Measurements from ENCODE around the gene TRIM40.

TRIM40 gene

GRCh38 chr6:30127238-30128093 is 8.5 kb upstream of the TRIM40 start:
- H3K4me3 ChIP-seq (ENCODE audit: low read length) = no peak overlapping the region
- H2AFZ ChIP-seq (ENCODE audit: low read length) = no peak overlapping the region
- H3K4me2 ChIP-seq (ENCODE audit: low read depth, low read length) = no peak overlapping the region
- H4K20me1 ChIP-seq (ENCODE audit: insufficient read depth, low read length) = no peaks in the 10 kb centered on the region
- H3K4me1 ChIP-seq (ENCODE audit: low read length) = peaks cover 13% of the 10 kb centered on the region
- no peaks in the 10 kb centered on the region for H3K9me2 ChIP-seq (replicated peaks; ENCODE audit: insufficient read depth, low read length)
- DNase-seq = no peak
- H3K9me3 ChIP-seq (replicated peaks; ENCODE audit: insufficient read depth, low read length) = no peaks in the 10 kb centered on the region
- H3K9ac ChIP-seq (ENCODE audit: low read length) = no peak overlapping the region
- H3K27ac ChIP-seq (ENCODE audit: low read length) = no peak overlapping the region
- H3K27me3 ChIP-seq (replicated peaks; ENCODE audit: insufficient read depth, low read length) = peaks cover 12% of the 10 kb centered on the region
- peaks cover 7% of the 10 kb centered on the region; the same call in 1 of the 2 replicates for H3F3A ChIP-seq (ENCODE audit: insufficient read depth, low read length)
- no peak for TF ChIP-seq CTCF (IDR thresholded peaks at IDR 0.05; ENCODE audit: low read length)
- TF ChIP-seq EZH2 (optimal IDR thresholded peaks at IDR 0.05; ENCODE audit: low read depth, low read length) = no peak
- no peak for TF ChIP-seq EZH2phosphoT487 (IDR thresholded peaks at IDR 0.05; ENCODE audit: low read length)
- H3K79me2 ChIP-seq (ENCODE audit: low read length) = no peaks in the 10 kb centered on the region
- no peaks in the 10 kb centered on the region for H3K36me3 ChIP-seq (replicated peaks; ENCODE audit: insufficient read depth, low read length)

- TF ChIP-seq EZH2 (optimal IDR thresholded peaks at IDR 0.05; ENCODE audit: low read depth, low read length) = no peak
- TF ChIP-seq CTCF (IDR thresholded peaks at IDR 0.05; ENCODE audit: low read length) = no peak
- no peak for TF ChIP-seq EZH2phosphoT487 (IDR thresholded peaks at IDR 0.05; ENCODE audit: low read length)
- DNase-seq = no peak
- no peak overlapping the region for H3K4me3 ChIP-seq (ENCODE audit: low read length)
- no peaks in the 10 kb centered on the region for H3K79me2 ChIP-seq (ENCODE audit: low read length)
- H3K27me3 ChIP-seq (replicated peaks; ENCODE audit: insufficient read depth, low read length) = peaks cover 17% of the 10 kb centered on the region
- no peaks in the 10 kb centered on the region for H3K9me2 ChIP-seq (replicated peaks; ENCODE audit: insufficient read depth, low read length)
- peaks cover 13% of the 10 kb centered on the region for H3K4me1 ChIP-seq (ENCODE audit: low read length)
- no peak overlapping the region for H3K27ac ChIP-seq (ENCODE audit: low read length)
- no peaks in the 10 kb centered on the region for H3K9me3 ChIP-seq (replicated peaks; ENCODE audit: insufficient read depth, low read length)
- no peak overlapping the region for H3K9ac ChIP-seq (ENCODE audit: low read length)
- H3F3A ChIP-seq (ENCODE audit: insufficient read depth, low read length) = peaks cover 7% of the 10 kb centered on the region; the same call in 1 of the 2 replicates
- no peak overlapping the region for H2AFZ ChIP-seq (ENCODE audit: low read length)
- H3K36me3 ChIP-seq (replicated peaks; ENCODE audit: insufficient read depth, low read length) = no peaks in the 10 kb centered on the region
- peak overlapping the region; percentile 59; the same call in 1 of the 2 replicates for H3K4me2 ChIP-seq (ENCODE audit: low read depth, low read length)
- H4K20me1 ChIP-seq (ENCODE audit: insufficient read depth, low read length) = no peaks in the 10 kb centered on the region
These were observed 6.4 kb upstream of the TRIM40 start for GRCh38 chr6:30129265-30130178.

- no peak overlapping the region for H2AFZ ChIP-seq (ENCODE audit: low read length)
- H3K27me3 ChIP-seq (replicated peaks; ENCODE audit: insufficient read depth, low read length) = peaks cover 17% of the 10 kb centered on the region
- peaks cover 13% of the 10 kb centered on the region for H3K4me1 ChIP-seq (ENCODE audit: low read length)
- DNase-seq = no peak
- TF ChIP-seq EZH2phosphoT487 (IDR thresholded peaks at IDR 0.05; ENCODE audit: low read length) (no peak), CTCF (IDR thresholded peaks at IDR 0.05; ENCODE audit: low read length) (no peak), EZH2 (optimal IDR thresholded peaks at IDR 0.05; ENCODE audit: low read depth, low read length) (no peak)
- H4K20me1 ChIP-seq (ENCODE audit: insufficient read depth, low read length) = no peaks in the 10 kb centered on the region
- no peaks in the 10 kb centered on the region for H3K9me2 ChIP-seq (replicated peaks; ENCODE audit: insufficient read depth, low read length)
- no peaks in the 10 kb centered on the region for H3K36me3 ChIP-seq (replicated peaks; ENCODE audit: insufficient read depth, low read length)
- H3K9ac ChIP-seq (ENCODE audit: low read length) = no peak overlapping the region
- no peaks in the 10 kb centered on the region for H3K9me3 ChIP-seq (replicated peaks; ENCODE audit: insufficient read depth, low read length)
- peak overlapping the region; percentile 1; the same call in 1 of the 2 replicates for H3K27ac ChIP-seq (ENCODE audit: low read length)
- peak overlapping the region; percentile 59 for H3K4me2 ChIP-seq (ENCODE audit: low read depth, low read length)
- peak overlapping the region; percentile 47; the same call in 1 of the 2 replicates for H3K4me3 ChIP-seq (ENCODE audit: low read length)
- no peaks in the 10 kb centered on the region for H3K79me2 ChIP-seq (ENCODE audit: low read length)
- peaks cover 7% of the 10 kb centered on the region; the same call in 1 of the 2 replicates for H3F3A ChIP-seq (ENCODE audit: insufficient read depth, low read length)
These were observed 5.7 kb upstream of the TRIM40 start for GRCh38 chr6:30130179-30130679.

Data from MM.1S (cell line).